Keratinocyte (primary cell): ENCODE data around the gene MYBBP1A. TPM values are rescaled to one million over a fixed set of nuclear protein-coding genes. Genes with fewer than 3 reads are reported as not detected.

ENCODE experiments used
- DNase-seq: peaks from one replicate; pipeline ENCODE4 v3.0.0-alpha.2; 2011; ENCODE audit warnings: low read depth, missing footprints, low spot score
- FAIRE-seq: peaks from 2 replicates; lab custom pipeline; 2011; peaks lifted over from hg19 to GRCh38; lab: Jason Lieb, UNC
- H2AFZ ChIP-seq: 2 replicates; pipeline ENCODE4 v1.6.0; 2012; ENCODE audit warnings: low read length, control low read depth, inconsistent platforms; ENCODE audit not compliant: control insufficient read depth
- H3K27ac ChIP-seq: 2 replicates; pipeline ENCODE4 v1.5.1; 2011; ENCODE audit warnings: low read length; ENCODE audit not compliant: control insufficient read depth, insufficient read depth
- H3K27me3 ChIP-seq: 3 replicates; pipeline ENCODE4 v1.6.0; 2011; ENCODE audit warnings: low read length; ENCODE audit not compliant: control insufficient read depth, insufficient read depth; ENCODE audit errors: extremely low read depth
- H3K36me3 ChIP-seq, 2 experiments: 2 replicates in 1 of 2; 3 replicates in 1 of 2; pipeline ENCODE4 v1.5.1; 2011; ENCODE audit warnings: low read length in 2 of 2, mild to moderate bottlenecking in 1 of 2; ENCODE audit not compliant: control insufficient read depth in 2 of 2, insufficient read depth in 2 of 2; ENCODE audit errors: extremely low read depth in 1 of 2
- H3K4me1 ChIP-seq: 3 replicates; pipeline ENCODE4 v1.5.1; 2011; ENCODE audit warnings: low read length; ENCODE audit not compliant: control insufficient read depth, insufficient read depth; ENCODE audit errors: extremely low read depth
- H3K4me2 ChIP-seq: 3 replicates; pipeline ENCODE4 v1.6.0; 2011; ENCODE audit warnings: low read depth, low read length; ENCODE audit not compliant: control insufficient read depth, insufficient read depth; ENCODE audit errors: extremely low read depth
- H3K4me3 ChIP-seq, 3 experiments: fragments of 200-600 bp in 1 of 3; sonication (generic) in 1 of 3; 2 replicates in 2 of 3; 3 replicates in 1 of 3; pipeline ENCODE4 v1.5.1; 2011 to 2016; ENCODE audit warnings: low read length in 3 of 3, mild to moderate bottlenecking in 3 of 3, control low read depth in 2 of 3, inconsistent platforms in 1 of 3, low read depth in 1 of 3, mixed read lengths in 1 of 3, mixed run types in 1 of 3, moderate library complexity in 1 of 3; ENCODE audit not compliant: control insufficient read depth in 2 of 3, insufficient read depth in 2 of 3; ENCODE audit errors: extremely low read depth in 1 of 3
- H3K79me2 ChIP-seq: 2 replicates; pipeline ENCODE4 v1.6.0; 2012; ENCODE audit warnings: low read length; ENCODE audit not compliant: control insufficient read depth, insufficient read depth
- H3K9ac ChIP-seq: 3 replicates; pipeline ENCODE4 v1.6.0; 2011; ENCODE audit warnings: low read length; ENCODE audit not compliant: control insufficient read depth, insufficient read depth; ENCODE audit errors: extremely low read depth
- H3K9me1 ChIP-seq: 3 replicates; pipeline ENCODE4 v1.6.0; 2011; ENCODE audit warnings: low read length; ENCODE audit not compliant: control insufficient read depth, insufficient read depth; ENCODE audit errors: extremely low read depth
- H3K9me3 ChIP-seq: 2 replicates; pipeline ENCODE4 v1.5.1; 2012; ENCODE audit warnings: low read depth, low read length; ENCODE audit not compliant: control insufficient read depth
- H4K20me1 ChIP-seq: 3 replicates; pipeline ENCODE4 v1.6.0; 2011; ENCODE audit warnings: low read length; ENCODE audit not compliant: control insufficient read depth, insufficient read depth; ENCODE audit errors: extremely low read depth
- CTCF ChIP-seq, 3 experiments: IDR thresholded peaks in 1 of 3; conservative IDR thresholded peaks in 1 of 3; optimal IDR thresholded peaks in 1 of 3; 2 replicates in 2 of 3; 3 replicates in 1 of 3; pipeline versions ENCODE3 to v1.5.1; 2011; ENCODE audit warnings: low read length in 3 of 3, mild to moderate bottlenecking in 3 of 3, moderate library complexity in 2 of 3, control low read depth in 1 of 3, inconsistent platforms in 1 of 3; ENCODE audit not compliant: insufficient read depth in 2 of 3; ENCODE audit errors: extremely low read depth in 1 of 3
- EZH2 ChIP-seq: IDR thresholded peaks from one replicate; pipeline ENCODE4 v1.6.1; 2012; ENCODE audit warnings: inconsistent platforms, mild to moderate bottlenecking, low read length, moderate library complexity
- dilution Hi-C: fragments of 300-500 bp; cut with MboI; formaldehyde crosslinking; loops from one replicate; pipeline ENCODE4 v1.7.0; 2020; ENCODE audit warnings: low sequenced_read_pairs; ENCODE audit not compliant: extremely low pct_ligation_motif_present
- polyA plus RNA-seq, 5 experiments: library from polyadenylated mRNA; depleted of rRNA in 3 of 5; stranded (reverse) in 3 of 5; stranded (forward) in 1 of 5; unstranded in 1 of 5; fragments of >200 nt; gene quantifications; 1 replicate in 1 of 5; 2 replicates in 3 of 5; 3 replicates in 1 of 5; pipeline versions ENCODE4 v1.2.1 to v1.2.3, GENCODE V29; 2011 to 2012; ENCODE audit warnings: missing spikeins in 2 of 5, low read depth in 1 of 5, low replicate concordance in 1 of 5

MYBBP1A gene
- polyA plus RNA-seq, 1 donor (not counting 4 experiments of a cell fraction or from before 2014, with no cell fraction given) = 20.5 TPM

GRCh38 chr17:4523946-4524345, 31.2 kb downstream of the MYBBP1A start:
- dilution Hi-C loops = no loop called here

GRCh38 chr17:4522661-4523060, 32.5 kb downstream of the MYBBP1A start:
- H3K36me3 ChIP-seq = no peaks in the 10 kb centered on the region
- H3K79me2 ChIP-seq = no peaks in the 10 kb centered on the region
- H4K20me1 ChIP-seq = no peaks in the 10 kb centered on the region
- H3K9me3 ChIP-seq = no peaks in the 10 kb centered on the region
- FAIRE-seq (no peak), DNase-seq (no peak)
- dilution Hi-C loops = no loop called here
- peaks cover 12% of the 10 kb centered on the region for H3K4me1 ChIP-seq
- H3K4me3 ChIP-seq = no peak overlapping the region
- H3K27me3 ChIP-seq = peaks cover 6% of the 10 kb centered on the region
- no peak overlapping the region for H3K27ac ChIP-seq
- no peak overlapping the region for H2AFZ ChIP-seq
- TF ChIP-seq CTCF (optimal IDR thresholded peaks at IDR 0.05 in 1 of 3, IDR thresholded peaks at IDR 0.05 in 1 of 3, conservative IDR thresholded peaks at IDR 0.05 in 1 of 3; ENCODE audit: extremely low read depth in 1 of 3, insufficient read depth in 2 of 3, low read length in 3 of 3) (no peak), EZH2 (no peak)
- H3K4me2 ChIP-seq = no peak overlapping the region
- H3K9ac ChIP-seq = no peak overlapping the region
- H3K9me1 ChIP-seq = no peaks in the 10 kb centered on the region

More at GRCh38 chr17:4523946-4524345, 31.2 kb downstream of the MYBBP1A start:
- TF ChIP-seq CTCF (optimal IDR thresholded peaks at IDR 0.05 in 1 of 3, IDR thresholded peaks at IDR 0.05 in 1 of 3, conservative IDR thresholded peaks at IDR 0.05 in 1 of 3; ENCODE audit: extremely low read depth in 1 of 3, insufficient read depth in 2 of 3, low read length in 3 of 3) (no peak), EZH2 (no peak)
- Histone ChIP-seq H3K4me1 (peaks cover 12% of the 10 kb centered on the region), H3K4me3 (no peak overlapping the region), H2AFZ (no peak overlapping the region), H3K9me3 (no peaks in the 10 kb centered on the region), H3K36me3 (no peaks in the 10 kb centered on the region), H4K20me1 (no peaks in the 10 kb centered on the region), H3K9ac (no peak overlapping the region), H3K9me1 (no peaks in the 10 kb centered on the region), H3K4me2 (no peak overlapping the region), H3K27me3 (peaks cover 6% of the 10 kb centered on the region), H3K27ac (no peak overlapping the region), H3K79me2 (no peaks in the 10 kb centered on the region)
- DNase-seq = no peak
- FAIRE-seq = no peak
